Panc1 (cell line): Measurements from ENCODE around the gene TMEM219. TPM values are rescaled to one million over a fixed set of nuclear protein-coding genes. Genes with fewer than 3 reads are reported as not detected.

Experiments
- ATAC-seq: fragments of 200-7000 bp; cut with Tn5 transposase; 2 replicates; pipeline ENCODE4 v1.9.1; 2020; ENCODE audit warnings: mild to moderate bottlenecking, moderate library complexity
- BruUV-seq: library from RNA; stranded (reverse); fragments of 400-500 nt; replicated peaks from 2 replicates; lab custom pipeline; 2021; lab: Mats Ljungman, UMichigan
- CTCF ChIA-PET: fragments of 300-600 bp; sonication (Branson Sonifier 250); formaldehyde crosslinking; loops from one replicate; lab custom pipeline; 2022; ENCODE audit warnings: antibody characterized with exemption; lab: Charles Lee
- POLR2A ChIA-PET: fragments of 300-600 bp; sonication (Branson Sonifier 250); formaldehyde crosslinking; loops from one replicate; lab custom pipeline; 2022; ENCODE audit warnings: antibody characterized with exemption; lab: Charles Lee
- DNase-seq: peaks from one replicate; pipeline ENCODE4 v3.0.0-alpha.2; 2010; ENCODE audit warnings: low read depth, low spot score
- H3K27ac ChIP-seq: 2 replicates; pipeline ENCODE4 v1.5.1; 2011; ENCODE audit warnings: mild to moderate bottlenecking, low read length, inconsistent platforms
- H3K27me3 ChIP-seq: fragments of 200-500 bp; sonication (Bioruptor generic); 2 replicates; pipeline ENCODE4 v1.6.0; 2014; ENCODE audit warnings: low read length, inconsistent platforms; ENCODE audit not compliant: control insufficient read depth, insufficient read depth
- H3K36me3 ChIP-seq: fragments of 200-500 bp; sonication (Bioruptor generic); 2 replicates; pipeline ENCODE4 v1.5.1; 2014; ENCODE audit warnings: inconsistent platforms, mild to moderate bottlenecking, low read length, moderate library complexity; ENCODE audit not compliant: control insufficient read depth, insufficient read depth
- H3K4me1 ChIP-seq: 2 replicates; pipeline ENCODE4 v1.5.1; 2011; ENCODE audit warnings: inconsistent platforms, mild to moderate bottlenecking, low read length, moderate library complexity; ENCODE audit not compliant: control insufficient read depth, insufficient read depth
- H3K4me3 ChIP-seq, 2 experiments: 2 replicates each; pipeline ENCODE4 v1.5.1; 2011 to 2012; ENCODE audit warnings: low read depth in 2 of 2, low read length in 2 of 2, mild to moderate bottlenecking in 2 of 2, inconsistent platforms in 1 of 2, moderate library complexity in 1 of 2
- H3K9me3 ChIP-seq: fragments of 200-500 bp; sonication (Bioruptor generic); 2 replicates; pipeline ENCODE4 v1.5.1; 2014; ENCODE audit warnings: low read depth, mild to moderate bottlenecking, inconsistent platforms, low read length, moderate library complexity; ENCODE audit not compliant: control insufficient read depth, insufficient read depth
- POLR2AphosphoS5 ChIP-seq: IDR thresholded peaks from 2 replicates; pipeline ENCODE4 v1.6.1; 2012; ENCODE audit warnings: mild to moderate bottlenecking, low read depth, low read length, moderate library complexity
- REST ChIP-seq, 2 experiments: IDR thresholded peaks; 2 replicates each; pipeline ENCODE4 v1.6.1; 2011 to 2012; ENCODE audit warnings: low read depth in 2 of 2, control low read depth in 1 of 2, low read length in 1 of 2, mild to moderate bottlenecking in 1 of 2, moderate library complexity in 1 of 2; ENCODE audit not compliant: insufficient read depth in 1 of 2
- SIN3A ChIP-seq: IDR thresholded peaks from 2 replicates; pipeline ENCODE4 v1.6.1; 2012; ENCODE audit warnings: low read depth, mild to moderate bottlenecking, low read length, moderate library complexity, borderline replicate concordance; ENCODE audit not compliant: insufficient read depth
- TCF7L2 ChIP-seq: IDR thresholded peaks from 2 replicates; pipeline ENCODE4 v1.6.1; 2011; ENCODE audit warnings: mild to moderate bottlenecking, low read depth, low read length, inconsistent platforms
- in situ Hi-C: cut with HindIII; loops from 2 replicates; pipeline ENCODE4 v1.10.0; 2016; ENCODE audit warnings: low sequenced_read_pairs, low pct_unique_long_range_greater_than_20kb
- intact Hi-C: fragments of 100-400 bp; cut with micrococcal nuclease; formaldehyde crosslinking; loops from one replicate; pipeline ENCODE4 v1.10.0; 2022; ENCODE audit not compliant: unreplicated experiment
- total RNA-seq: library from RNA; stranded (reverse); gene quantifications from one replicate; pipeline ENCODE4 v1.2.1, GENCODE V29; 2021; ENCODE audit not compliant: unreplicated experiment
- TF ChIP-seq, protein P1 (sequence below): fragments of 450-650 bp; IDR thresholded peaks from 2 replicates; pipeline ENCODE4 v1.5.1; 2017; ENCODE audit warnings: mild to moderate bottlenecking

Gene TMEM219
- total RNA-seq, 1 experiment from 2014 or later = 161 TPM

DNA sequence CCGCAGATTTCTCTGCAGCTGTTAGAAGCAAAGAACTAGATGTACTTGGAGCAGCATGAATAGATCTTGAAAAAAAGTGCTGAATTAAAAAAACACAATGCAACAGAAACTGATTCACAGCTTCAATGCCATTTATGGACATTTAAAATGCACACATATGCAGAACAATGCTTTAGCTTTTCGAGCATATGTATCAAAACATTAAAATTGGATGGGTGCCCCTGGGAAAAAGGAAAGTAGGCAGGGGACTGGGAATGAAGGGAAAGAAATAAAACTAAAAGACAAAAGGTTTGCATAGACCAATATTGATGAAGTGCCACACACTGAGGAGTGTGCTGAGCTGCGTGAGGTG, 40.9 kb upstream of the TMEM219 start:
- TF ChIP-seq TCF7L2 = no peak
- no peak for TF ChIP-seq POLR2AphosphoS5
- TF ChIP-seq SIN3A = no peak
- no peak for TF ChIP-seq REST (IDR thresholded peaks at IDR 0.05; ENCODE audit: insufficient read depth in 1 of 2, low read depth in 2 of 2, low read length in 1 of 2)
- TF ChIP-seq, protein P1, sequence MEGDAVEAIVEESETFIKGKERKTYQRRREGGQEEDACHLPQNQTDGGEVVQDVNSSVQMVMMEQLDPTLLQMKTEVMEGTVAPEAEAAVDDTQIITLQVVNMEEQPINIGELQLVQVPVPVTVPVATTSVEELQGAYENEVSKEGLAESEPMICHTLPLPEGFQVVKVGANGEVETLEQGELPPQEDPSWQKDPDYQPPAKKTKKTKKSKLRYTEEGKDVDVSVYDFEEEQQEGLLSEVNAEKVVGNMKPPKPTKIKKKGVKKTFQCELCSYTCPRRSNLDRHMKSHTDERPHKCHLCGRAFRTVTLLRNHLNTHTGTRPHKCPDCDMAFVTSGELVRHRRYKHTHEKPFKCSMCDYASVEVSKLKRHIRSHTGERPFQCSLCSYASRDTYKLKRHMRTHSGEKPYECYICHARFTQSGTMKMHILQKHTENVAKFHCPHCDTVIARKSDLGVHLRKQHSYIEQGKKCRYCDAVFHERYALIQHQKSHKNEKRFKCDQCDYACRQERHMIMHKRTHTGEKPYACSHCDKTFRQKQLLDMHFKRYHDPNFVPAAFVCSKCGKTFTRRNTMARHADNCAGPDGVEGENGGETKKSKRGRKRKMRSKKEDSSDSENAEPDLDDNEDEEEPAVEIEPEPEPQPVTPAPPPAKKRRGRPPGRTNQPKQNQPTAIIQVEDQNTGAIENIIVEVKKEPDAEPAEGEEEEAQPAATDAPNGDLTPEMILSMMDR = no peak
- Histone ChIP-seq H3K9me3 (no peaks in the 10 kb centered on the region), H3K4me1 (peaks cover 8% of the 10 kb centered on the region; the same call in 1 of the 2 replicates), H3K36me3 (peaks cover 15% of the 10 kb centered on the region; the same call in 1 of the 2 replicates), H3K4me3 (no peak overlapping the region), H3K27ac (no peak overlapping the region), H3K27me3 (no peaks in the 10 kb centered on the region)
- intact Hi-C loops = no loop called here
- BruUV-seq = no TSS peak
- ATAC-seq (no peak), DNase-seq (no peak)
- POLR2A ChIA-PET = interaction anchor here (0.5 kb wide), 1 partner anchor 39 kb away, joined by 9 read pairs; no protein-coding TSS in a partner anchor
- in situ Hi-C loops = no loop called here
- CTCF ChIA-PET = no interaction called here

DNA sequence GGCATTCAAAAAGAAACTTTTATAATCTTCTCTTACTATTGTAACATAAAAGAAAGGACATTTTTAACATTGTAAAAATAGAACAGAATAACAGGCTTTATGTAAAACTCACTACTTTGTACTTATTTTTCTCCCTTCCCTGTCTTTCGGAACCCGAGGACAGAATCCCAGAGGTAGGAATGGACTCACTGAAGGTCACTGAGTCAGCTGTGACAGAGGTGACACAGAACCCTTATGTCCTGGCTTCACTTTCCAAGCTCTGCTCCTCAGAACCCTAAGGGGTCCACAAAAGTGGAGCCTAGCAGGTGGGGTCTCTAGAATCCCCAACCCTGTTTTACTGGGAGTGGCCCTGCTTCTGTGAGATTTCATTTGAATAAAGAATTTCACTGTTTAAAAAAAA, 39.6 kb upstream of the TMEM219 start:
- POLR2A ChIA-PET = interaction anchor here (0.9 kb wide), 2 partner anchors 21 to 51 kb away, joined by 5 to 6 read pairs; partner anchors contain the start of gene TAOK2

More for the DNA sequence above, 39.6 kb upstream of the TMEM219 start:
- Histone ChIP-seq H3K4me1 (peaks cover 13% of the 10 kb centered on the region), H3K4me3 (no peak overlapping the region), H3K9me3 (no peaks in the 10 kb centered on the region), H3K27me3 (no peaks in the 10 kb centered on the region), H3K27ac (no peak overlapping the region), H3K36me3 (peaks cover 15% of the 10 kb centered on the region; the same call in 1 of the 2 replicates)
- TF ChIP-seq REST (IDR thresholded peaks at IDR 0.05; ENCODE audit: insufficient read depth in 1 of 2, low read depth in 2 of 2, low read length in 1 of 2) (no peak), POLR2AphosphoS5 (no peak), TCF7L2 (no peak), SIN3A (no peak)
- TF ChIP-seq, protein P1 = no peak
- ATAC-seq = no peak
- no peak for DNase-seq
- in situ Hi-C loops = no loop called here
- intact Hi-C loops = no loop called here
- CTCF ChIA-PET = no interaction called here
- no TSS peak for BruUV-seq
